Activated T-helper 1 cell treated with anti-CD3 and anti-CD28 coated beads, Interleukin-2, amount 50 U/mL, for 16 hours (primary cell): ENCODE results near the gene UBAP1.
A peak's percentile ranks its signal among the peaks of the same experiment; 100 is the strongest.
"Not testable (repeated sequence)": the region's sequence is repeated elsewhere in the genome, so short reads cannot be mapped to it uniquely, and the experiment has no call there.

Source experiments
- DNase-seq, 2 donors: peaks; one replicate each; pipeline ENCODE4 v3.0.0-alpha.2; 2020; ENCODE audit warnings: low read depth in 1 of 2, low spot score in 1 of 2

The UBAP1 gene

GRCh38 chr9:34178436-34179212 is at the start of gene UBAP1:
Gene UBAP1, plus strand, starts transcription at chr9:34179043. Its CDS starts 41,872 bp downstream, at chr9:34220915.
- DNase-seq: peak; percentile 85 to 89

GRCh38 chr9:34131571-34131970 is 47.3 kb upstream of the UBAP1 start:
- DNase-seq: no peak

GRCh38 chr9:34133436-34133949 is 45.4 kb upstream of the UBAP1 start:
- DNase-seq: no peak

GRCh38 chr9:34134521-34134920 is 44.3 kb upstream of the UBAP1 start:
- DNase-seq: no peak

GRCh38 chr9:34138644-34139043 is 40.2 kb upstream of the UBAP1 start:
- DNase-seq: not testable (repeated sequence)

GRCh38 chr9:34139477-34140146 is 39.2 kb upstream of the UBAP1 start:
- DNase-seq: no peak

GRCh38 chr9:34140853-34141252 is 38.0 kb upstream of the UBAP1 start:
- DNase-seq: no peak

- no peak for DNase-seq
Observed at GRCh38 chr9:34143116-34143515, 35.7 kb upstream of the UBAP1 start.

- DNase-seq: no peak
Observed at GRCh38 chr9:34145165-34145564, 33.7 kb upstream of the UBAP1 start.

GRCh38 chr9:34151398-34151797 is 27.4 kb upstream of the UBAP1 start:
- DNase-seq: no peak

- DNase-seq: no peak
Observed at GRCh38 chr9:34154057-34154456, 24.8 kb upstream of the UBAP1 start.

GRCh38 chr9:34157318-34157717 is 21.5 kb upstream of the UBAP1 start:
- no peak for DNase-seq

- no peak for DNase-seq
Observed at GRCh38 chr9:34157898-34158297, 20.9 kb upstream of the UBAP1 start.

- no peak for DNase-seq
Observed at GRCh38 chr9:34158362-34158869, 20.4 kb upstream of the UBAP1 start.

- no peak for DNase-seq
Observed at GRCh38 chr9:34163434-34163833, 15.4 kb upstream of the UBAP1 start.

GRCh38 chr9:34169125-34169524 is 9.7 kb upstream of the UBAP1 start:
- DNase-seq: no peak

GRCh38 chr9:34170237-34170991 is 8.4 kb upstream of the UBAP1 start:
- no peak for DNase-seq

- no peak for DNase-seq
Observed at GRCh38 chr9:34171753-34172535, 6.9 kb upstream of the UBAP1 start.

- no peak for DNase-seq
Observed at GRCh38 chr9:34176089-34176488, 2.8 kb upstream of the UBAP1 start.

GRCh38 chr9:34177593-34178435 is 1.0 kb upstream of the UBAP1 start:
- DNase-seq: no peak
